HG03139 (cell line): Measurements from ENCODE around the gene PNMT.

Experiments used
- ATAC-seq: cut with Tn5 transposase; IDR thresholded peaks from one replicate; pipeline ENCODE4 v1.9.1; 2021; ENCODE audit not compliant: unreplicated experiment

The PNMT gene

DNA sequence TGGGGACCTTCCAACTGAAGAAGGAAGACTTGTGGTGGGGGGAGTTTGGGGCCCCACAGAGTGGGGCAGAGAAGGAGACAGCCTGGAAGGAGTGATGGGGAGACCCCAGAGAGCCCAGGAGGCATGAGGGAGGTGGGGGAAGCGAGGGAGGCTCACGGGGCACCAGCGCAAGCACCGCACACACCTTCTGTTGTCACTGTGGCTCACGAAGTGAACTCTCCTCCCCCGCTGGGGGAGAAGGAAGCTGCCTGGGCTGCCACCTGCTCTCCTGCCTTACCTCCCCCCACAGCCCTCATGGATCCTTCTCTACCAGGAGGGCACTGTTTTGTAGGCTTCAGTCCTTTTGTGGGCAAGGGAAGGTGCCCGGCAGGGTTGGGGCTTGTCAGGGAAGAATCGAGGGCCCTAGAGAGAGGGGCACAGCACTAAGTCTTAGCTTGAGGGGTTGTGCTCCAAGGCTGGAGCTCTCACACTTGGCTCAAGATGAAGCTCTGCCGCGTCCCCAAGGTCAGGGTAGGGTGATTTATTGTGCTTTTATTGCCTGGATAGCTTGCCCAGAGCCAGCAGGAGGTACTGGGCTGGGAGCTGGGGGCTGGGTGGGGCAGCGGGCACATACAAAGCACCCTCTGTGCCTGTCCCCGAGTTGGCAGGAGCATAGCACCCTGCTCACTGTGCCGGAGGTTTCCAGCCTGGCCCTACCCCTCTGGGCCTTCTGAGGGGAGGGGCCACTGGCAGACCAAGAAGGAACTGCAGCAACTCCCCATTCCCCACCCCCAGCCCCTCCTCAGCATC is 35.9 kb upstream of the PNMT start:
- no peak for ATAC-seq

GRCh38 chr17:39633570-39634183 is 34.6 kb upstream of the PNMT start:
- no peak for ATAC-seq

DNA sequence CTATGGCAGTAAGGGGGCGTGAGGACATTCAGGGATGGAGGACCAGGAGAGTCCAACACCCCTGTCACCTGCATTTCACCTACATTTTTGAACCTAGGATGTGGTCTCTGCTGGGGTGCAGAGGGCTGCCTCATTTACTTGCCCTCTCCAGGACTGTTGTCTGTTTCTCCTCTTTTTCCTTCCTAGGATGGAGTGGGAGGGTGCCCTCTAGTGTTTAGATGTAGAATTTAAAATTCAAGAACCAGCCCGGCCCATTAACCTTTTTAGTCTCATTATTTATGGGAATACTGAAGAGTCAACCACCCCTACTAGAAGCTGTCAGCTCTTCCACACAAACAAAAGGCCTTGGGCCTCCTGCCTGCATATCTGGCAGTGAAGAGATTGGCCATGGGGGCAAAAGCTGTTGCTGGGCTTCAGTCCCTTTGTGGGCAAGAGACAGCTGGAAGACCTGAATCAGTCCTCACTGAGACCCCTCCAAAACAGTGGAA is 33.8 kb upstream of the PNMT start:
- ATAC-seq: no peak

GRCh38 chr17:39635614-39636176 is 32.6 kb upstream of the PNMT start:
- ATAC-seq: no peak

GRCh38 chr17:39636587-39636926 is 31.7 kb upstream of the PNMT start:
- ATAC-seq: peak; percentile 9

DNA sequence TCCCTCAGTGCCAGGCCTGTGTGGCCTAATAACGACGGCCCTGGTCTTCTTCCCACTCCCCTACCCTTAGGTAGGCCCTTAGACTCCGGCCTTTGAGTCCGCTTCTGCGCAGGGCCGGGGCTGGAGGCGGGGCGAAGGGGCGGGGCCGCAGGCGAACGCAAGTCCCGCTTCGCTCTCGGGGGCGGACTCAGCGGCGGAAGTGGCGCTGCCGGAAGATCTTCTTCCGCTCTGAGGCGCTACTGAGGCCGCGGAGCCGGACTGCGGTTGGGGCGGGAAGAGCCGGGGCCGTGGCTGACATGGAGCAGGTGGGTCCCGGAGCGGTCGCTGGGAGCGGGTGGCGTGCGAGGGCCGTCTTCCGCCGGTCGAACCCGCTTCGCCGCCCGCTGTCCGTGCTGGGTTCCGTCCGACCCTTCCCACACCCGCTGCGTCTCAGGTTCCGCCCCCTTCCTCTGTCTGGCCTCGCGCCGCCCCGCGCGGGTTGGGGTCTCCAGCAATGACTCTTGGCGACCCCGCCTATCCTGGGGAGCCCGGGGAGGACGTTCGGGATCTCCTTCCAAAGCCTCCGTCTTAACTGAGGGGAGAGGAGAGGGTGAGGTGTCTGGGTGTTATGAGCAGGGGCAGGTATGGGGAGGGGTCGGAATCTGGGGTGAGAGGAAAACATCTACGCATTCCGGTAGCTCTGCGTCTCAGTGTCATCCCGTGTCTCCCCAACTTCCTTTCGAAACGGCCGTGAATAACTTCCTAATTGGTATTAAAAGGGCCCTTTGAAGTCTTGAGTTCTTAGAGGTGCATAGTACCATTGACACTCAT is 31.1 kb upstream of the PNMT start, which contains the start of gene STARD3:
Gene STARD3 (plus strand): TSS at position 218 of the 810 bp plus-strand sequence. CDS start 16,388 bp downstream, outside the sequence.
- peak; percentile 70 for ATAC-seq

DNA sequence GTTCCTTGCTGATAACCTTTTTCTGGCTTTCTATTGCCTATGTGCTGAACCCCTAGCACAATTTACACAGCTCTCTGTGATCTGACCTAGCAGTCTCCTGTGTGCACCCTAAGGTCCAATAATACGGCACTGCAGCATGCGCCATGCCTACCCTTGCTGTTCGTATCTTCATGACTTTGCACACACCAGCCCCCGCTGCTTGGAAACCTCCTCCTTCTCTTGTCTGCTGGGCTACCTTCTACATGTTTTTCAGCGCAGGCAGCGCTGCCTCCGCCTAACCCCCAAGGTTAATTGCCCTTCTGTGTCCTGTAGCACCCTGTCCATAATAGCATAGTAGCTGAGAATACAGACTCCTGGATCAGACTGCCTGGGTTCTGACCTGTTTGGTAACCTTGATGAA is 29.9 kb upstream of the PNMT start:
- ATAC-seq: no peak

GRCh38 chr17:39639043-39639442 is 29.2 kb upstream of the PNMT start:
- ATAC-seq: no peak

- ATAC-seq: no peak
Observed at GRCh38 chr17:39639566-39640458, 28.4 kb upstream of the PNMT start.

DNA sequence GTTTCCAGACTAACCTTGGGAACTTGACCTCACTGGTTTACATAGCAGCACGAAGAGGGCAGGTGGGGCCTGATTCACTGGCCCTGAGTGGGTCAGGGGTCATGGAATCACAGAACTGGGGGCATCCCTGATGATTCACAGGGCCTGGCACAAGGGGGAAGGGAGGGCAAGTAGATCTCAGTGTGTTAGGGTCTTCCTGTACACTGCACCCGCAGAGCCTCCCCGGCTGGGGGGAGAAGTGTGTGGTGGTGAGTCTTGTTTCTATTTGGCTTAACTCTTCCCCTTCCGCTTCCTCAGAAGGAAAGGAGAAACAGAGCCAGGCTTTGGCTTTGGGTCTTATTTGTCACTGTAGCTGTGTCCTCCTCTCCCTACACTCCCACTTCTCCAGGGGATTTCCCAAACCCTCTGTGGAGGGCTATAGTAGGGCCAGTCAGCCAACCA is 27.6 kb upstream of the PNMT start:
- no peak for ATAC-seq

- no peak for ATAC-seq
Observed at GRCh38 chr17:39641097-39641496, 27.2 kb upstream of the PNMT start.

DNA sequence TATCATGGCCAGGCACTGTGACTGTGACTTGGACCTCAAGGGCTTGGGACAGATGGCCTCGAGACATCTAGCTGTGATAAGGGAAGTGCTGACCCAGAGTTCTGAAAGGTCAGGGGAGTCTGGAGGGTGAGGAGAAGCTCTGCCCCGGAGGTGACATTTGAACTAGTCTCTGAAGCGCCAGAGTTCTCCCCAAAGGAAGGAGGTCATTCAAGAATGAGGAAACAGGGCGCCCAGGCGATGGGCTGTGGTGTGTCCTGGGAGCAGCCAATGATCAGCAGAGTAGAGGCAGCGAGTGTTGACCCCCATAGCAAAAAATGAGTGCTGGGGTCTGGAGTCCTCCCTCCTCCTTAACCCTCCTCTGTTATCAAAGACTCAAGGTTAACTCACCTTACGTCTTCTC is 26.4 kb upstream of the PNMT start:
- no peak for ATAC-seq

GRCh38 chr17:39642291-39643074 is 25.8 kb upstream of the PNMT start:
- no peak for ATAC-seq

GRCh38 chr17:39643271-39643670 is 25.0 kb upstream of the PNMT start:
- ATAC-seq: no peak

DNA sequence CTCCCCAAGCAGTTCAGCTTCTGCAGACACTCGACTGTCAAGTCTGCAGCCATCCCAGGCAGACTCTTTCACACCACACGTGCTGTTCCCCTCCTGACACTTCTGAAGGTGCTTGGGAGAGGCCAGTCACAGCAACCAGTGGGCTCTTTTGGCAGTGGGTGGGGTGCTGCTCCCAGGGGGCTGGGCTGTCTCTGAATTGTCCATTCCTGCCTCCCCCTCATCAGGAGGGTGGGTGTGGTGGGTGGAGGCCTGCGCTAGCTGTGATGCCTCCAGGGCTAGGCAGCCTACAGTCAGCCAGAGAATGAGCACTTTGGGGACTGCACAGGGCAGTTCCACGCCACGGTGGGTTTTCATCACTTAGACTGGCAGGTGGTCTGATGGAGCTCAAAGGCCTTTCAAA is 21.0 kb upstream of the PNMT start:
- no peak for ATAC-seq

GRCh38 chr17:39648616-39649366 is 19.5 kb upstream of the PNMT start:
- ATAC-seq: no peak

DNA sequence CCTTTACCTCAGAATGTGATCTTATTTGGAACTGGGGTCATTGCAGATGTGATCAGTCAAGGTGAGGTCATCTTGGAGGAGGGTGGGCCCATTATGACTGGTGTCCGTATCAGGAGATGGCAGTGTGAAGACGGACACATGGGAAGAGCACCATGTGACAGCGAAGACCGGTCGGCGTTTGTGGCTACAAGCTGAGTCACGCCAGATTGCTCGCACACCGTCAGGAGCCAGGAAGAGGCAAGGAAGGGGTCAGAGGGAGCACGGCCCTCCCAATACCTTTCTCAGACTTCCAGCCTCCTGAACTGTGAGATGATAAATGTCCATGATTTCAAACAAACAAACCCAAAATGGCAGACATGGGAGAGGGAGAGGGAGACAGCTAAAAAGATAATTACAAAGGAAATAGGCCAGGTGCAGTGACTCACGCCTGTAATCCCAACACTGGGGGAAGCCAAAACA is 18.1 kb upstream of the PNMT start:
- ATAC-seq: no peak

DNA sequence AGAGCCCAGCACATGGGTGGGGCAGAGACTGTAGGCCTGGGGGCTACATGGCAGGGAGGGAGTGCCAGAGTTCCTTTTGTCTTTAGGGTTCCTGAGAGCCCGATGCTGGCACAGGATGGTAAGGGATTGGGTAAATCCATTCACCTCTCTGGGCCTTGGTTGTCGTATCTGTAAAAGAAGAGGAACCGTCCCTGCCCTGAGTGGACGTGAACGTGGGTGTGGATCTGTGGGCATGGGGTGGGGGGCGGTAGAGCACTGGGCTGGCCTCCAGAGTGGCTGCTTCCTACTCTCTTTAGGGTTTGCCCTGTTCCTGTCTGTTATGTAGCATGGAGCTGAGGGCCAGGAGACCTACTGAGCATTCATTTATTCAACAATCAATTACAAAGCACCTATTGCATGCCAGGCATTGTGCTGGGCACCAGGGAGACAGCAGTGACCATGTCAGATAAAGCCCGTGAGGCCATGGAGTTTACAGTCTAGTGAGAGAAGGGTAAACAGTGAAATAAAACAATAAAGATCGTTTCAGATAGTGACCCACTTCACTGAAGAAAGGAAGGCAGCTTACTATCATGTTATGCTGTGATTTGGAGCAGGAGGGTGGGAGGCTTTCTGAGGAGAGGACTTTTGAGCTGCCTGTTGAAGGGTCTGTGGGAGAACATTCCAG is 16.2 kb upstream of the PNMT start:
- no peak for ATAC-seq
